Measurements from ENCODE around the gene SOX14.

DNA sequence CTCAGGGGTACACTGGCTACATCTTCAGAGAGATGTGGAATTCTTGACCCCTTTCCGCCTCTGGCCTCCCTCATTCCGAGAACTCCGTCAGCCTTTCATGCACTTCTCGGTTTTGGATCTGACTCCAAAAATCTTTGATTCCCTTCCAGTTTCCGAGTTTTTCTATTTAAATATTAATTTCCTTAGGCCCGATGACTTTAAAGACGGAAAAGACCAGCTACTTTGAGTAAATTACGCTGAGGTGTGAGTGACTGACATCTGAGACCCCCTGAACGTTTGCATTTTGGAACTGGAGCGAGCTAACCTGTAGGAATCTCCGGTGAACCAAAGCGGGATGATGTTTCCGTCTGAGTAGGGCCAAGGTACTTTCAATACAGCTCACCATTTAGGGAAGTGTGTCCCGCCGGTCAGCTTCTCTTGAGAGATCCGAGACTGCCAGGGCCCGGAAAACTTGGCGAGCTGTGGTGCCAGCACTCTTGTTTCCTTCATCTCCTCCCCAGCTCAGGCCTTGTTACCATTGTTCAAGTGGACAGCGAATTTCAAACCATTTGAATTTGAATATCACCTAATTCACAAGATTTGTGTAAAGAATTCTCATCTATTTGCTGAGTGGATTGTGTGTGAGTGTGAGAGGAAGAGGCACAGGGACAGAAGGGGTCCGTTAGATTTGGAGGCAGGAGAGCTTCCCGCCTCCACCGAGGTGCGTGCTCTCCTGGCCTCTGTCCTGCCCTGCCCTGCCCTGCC is 5.4 kb downstream of the SOX14 start:
- TF ChIP-seq RARB (CRISPR knock-in tag; IDR thresholded peaks at IDR 0.05) (no peak), ISL1 (CRISPR knock-in tag; IDR thresholded peaks at IDR 0.05) (no peak), ZFP3 (CRISPR knock-in tag; IDR thresholded peaks at IDR 0.05) (no peak), TOX (CRISPR knock-in tag; IDR thresholded peaks at IDR 0.05; ENCODE audit: borderline replicate concordance) (no peak), BACH2 (CRISPR knock-in tag; IDR thresholded peaks at IDR 0.05; ENCODE audit: borderline replicate concordance) (no peak), TCF4 (CRISPR knock-in tag; IDR thresholded peaks at IDR 0.05; ENCODE audit: borderline replicate concordance) (no peak)
- TF ChIP-seq, protein P1, sequence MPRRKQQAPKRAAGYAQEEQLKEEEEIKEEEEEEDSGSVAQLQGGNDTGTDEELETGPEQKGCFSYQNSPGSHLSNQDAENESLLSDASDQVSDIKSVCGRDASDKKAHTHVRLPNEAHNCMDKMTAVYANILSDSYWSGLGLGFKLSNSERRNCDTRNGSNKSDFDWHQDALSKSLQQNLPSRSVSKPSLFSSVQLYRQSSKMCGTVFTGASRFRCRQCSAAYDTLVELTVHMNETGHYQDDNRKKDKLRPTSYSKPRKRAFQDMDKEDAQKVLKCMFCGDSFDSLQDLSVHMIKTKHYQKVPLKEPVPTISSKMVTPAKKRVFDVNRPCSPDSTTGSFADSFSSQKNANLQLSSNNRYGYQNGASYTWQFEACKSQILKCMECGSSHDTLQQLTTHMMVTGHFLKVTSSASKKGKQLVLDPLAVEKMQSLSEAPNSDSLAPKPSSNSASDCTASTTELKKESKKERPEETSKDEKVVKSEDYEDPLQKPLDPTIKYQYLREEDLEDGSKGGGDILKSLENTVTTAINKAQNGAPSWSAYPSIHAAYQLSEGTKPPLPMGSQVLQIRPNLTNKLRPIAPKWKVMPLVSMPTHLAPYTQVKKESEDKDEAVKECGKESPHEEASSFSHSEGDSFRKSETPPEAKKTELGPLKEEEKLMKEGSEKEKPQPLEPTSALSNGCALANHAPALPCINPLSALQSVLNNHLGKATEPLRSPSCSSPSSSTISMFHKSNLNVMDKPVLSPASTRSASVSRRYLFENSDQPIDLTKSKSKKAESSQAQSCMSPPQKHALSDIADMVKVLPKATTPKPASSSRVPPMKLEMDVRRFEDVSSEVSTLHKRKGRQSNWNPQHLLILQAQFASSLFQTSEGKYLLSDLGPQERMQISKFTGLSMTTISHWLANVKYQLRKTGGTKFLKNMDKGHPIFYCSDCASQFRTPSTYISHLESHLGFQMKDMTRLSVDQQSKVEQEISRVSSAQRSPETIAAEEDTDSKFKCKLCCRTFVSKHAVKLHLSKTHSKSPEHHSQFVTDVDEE (CRISPR knock-in tag; IDR thresholded peaks at IDR 0.05): no peak
- TF ChIP-seq, protein P2, sequence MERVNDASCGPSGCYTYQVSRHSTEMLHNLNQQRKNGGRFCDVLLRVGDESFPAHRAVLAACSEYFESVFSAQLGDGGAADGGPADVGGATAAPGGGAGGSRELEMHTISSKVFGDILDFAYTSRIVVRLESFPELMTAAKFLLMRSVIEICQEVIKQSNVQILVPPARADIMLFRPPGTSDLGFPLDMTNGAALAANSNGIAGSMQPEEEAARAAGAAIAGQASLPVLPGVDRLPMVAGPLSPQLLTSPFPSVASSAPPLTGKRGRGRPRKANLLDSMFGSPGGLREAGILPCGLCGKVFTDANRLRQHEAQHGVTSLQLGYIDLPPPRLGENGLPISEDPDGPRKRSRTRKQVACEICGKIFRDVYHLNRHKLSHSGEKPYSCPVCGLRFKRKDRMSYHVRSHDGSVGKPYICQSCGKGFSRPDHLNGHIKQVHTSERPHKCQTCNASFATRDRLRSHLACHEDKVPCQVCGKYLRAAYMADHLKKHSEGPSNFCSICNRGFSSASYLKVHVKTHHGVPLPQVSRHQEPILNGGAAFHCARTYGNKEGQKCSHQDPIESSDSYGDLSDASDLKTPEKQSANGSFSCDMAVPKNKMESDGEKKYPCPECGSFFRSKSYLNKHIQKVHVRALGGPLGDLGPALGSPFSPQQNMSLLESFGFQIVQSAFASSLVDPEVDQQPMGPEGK (CRISPR knock-in tag; IDR thresholded peaks at IDR 0.05; ENCODE audit: borderline replicate concordance): no peak

Measured in SK-N-SH treated with all-trans-retinoic acid at 6 μM for 48 hours (cell line).